Keratinocyte (primary cell): Measurements from ENCODE around the gene SERTAD1. TPM values are rescaled to one million over a fixed set of nuclear protein-coding genes. Genes with fewer than 3 reads are reported as not detected.

Experiments
- DNase-seq: peaks from one replicate; pipeline ENCODE4 v3.0.0-alpha.2; 2011; ENCODE audit warnings: low read depth, missing footprints, low spot score
- FAIRE-seq: peaks from 2 replicates; lab custom pipeline; 2011; peaks lifted over from hg19 to GRCh38; lab: Jason Lieb, UNC
- H2AFZ ChIP-seq: 2 replicates; pipeline ENCODE4 v1.6.0; 2012; ENCODE audit warnings: low read length, control low read depth, inconsistent platforms; ENCODE audit not compliant: control insufficient read depth
- H3K27ac ChIP-seq: 2 replicates; pipeline ENCODE4 v1.5.1; 2011; ENCODE audit warnings: low read length; ENCODE audit not compliant: control insufficient read depth, insufficient read depth
- H3K27me3 ChIP-seq: 3 replicates; pipeline ENCODE4 v1.6.0; 2011; ENCODE audit warnings: low read length; ENCODE audit not compliant: control insufficient read depth, insufficient read depth; ENCODE audit errors: extremely low read depth
- H3K36me3 ChIP-seq, 2 experiments: 2 replicates in 1 of 2; 3 replicates in 1 of 2; pipeline ENCODE4 v1.5.1; 2011; ENCODE audit warnings: low read length in 2 of 2, mild to moderate bottlenecking in 1 of 2; ENCODE audit not compliant: control insufficient read depth in 2 of 2, insufficient read depth in 2 of 2; ENCODE audit errors: extremely low read depth in 1 of 2
- H3K4me1 ChIP-seq: 3 replicates; pipeline ENCODE4 v1.5.1; 2011; ENCODE audit warnings: low read length; ENCODE audit not compliant: control insufficient read depth, insufficient read depth; ENCODE audit errors: extremely low read depth
- H3K4me2 ChIP-seq: 3 replicates; pipeline ENCODE4 v1.6.0; 2011; ENCODE audit warnings: low read depth, low read length; ENCODE audit not compliant: control insufficient read depth, insufficient read depth; ENCODE audit errors: extremely low read depth
- H3K4me3 ChIP-seq, 3 experiments: fragments of 200-600 bp in 1 of 3; sonication (generic) in 1 of 3; 2 replicates in 2 of 3; 3 replicates in 1 of 3; pipeline ENCODE4 v1.5.1; 2011 to 2016; ENCODE audit warnings: low read length in 3 of 3, mild to moderate bottlenecking in 3 of 3, control low read depth in 2 of 3, inconsistent platforms in 1 of 3, low read depth in 1 of 3, mixed read lengths in 1 of 3, mixed run types in 1 of 3, moderate library complexity in 1 of 3; ENCODE audit not compliant: control insufficient read depth in 2 of 3, insufficient read depth in 2 of 3; ENCODE audit errors: extremely low read depth in 1 of 3
- H3K79me2 ChIP-seq: 2 replicates; pipeline ENCODE4 v1.6.0; 2012; ENCODE audit warnings: low read length; ENCODE audit not compliant: control insufficient read depth, insufficient read depth
- H3K9ac ChIP-seq: 3 replicates; pipeline ENCODE4 v1.6.0; 2011; ENCODE audit warnings: low read length; ENCODE audit not compliant: control insufficient read depth, insufficient read depth; ENCODE audit errors: extremely low read depth
- H3K9me1 ChIP-seq: 3 replicates; pipeline ENCODE4 v1.6.0; 2011; ENCODE audit warnings: low read length; ENCODE audit not compliant: control insufficient read depth, insufficient read depth; ENCODE audit errors: extremely low read depth
- H3K9me3 ChIP-seq: 2 replicates; pipeline ENCODE4 v1.5.1; 2012; ENCODE audit warnings: low read depth, low read length; ENCODE audit not compliant: control insufficient read depth
- H4K20me1 ChIP-seq: 3 replicates; pipeline ENCODE4 v1.6.0; 2011; ENCODE audit warnings: low read length; ENCODE audit not compliant: control insufficient read depth, insufficient read depth; ENCODE audit errors: extremely low read depth
- CTCF ChIP-seq, 3 experiments: IDR thresholded peaks in 1 of 3; conservative IDR thresholded peaks in 1 of 3; optimal IDR thresholded peaks in 1 of 3; 2 replicates in 2 of 3; 3 replicates in 1 of 3; pipeline versions ENCODE3 to v1.5.1; 2011; ENCODE audit warnings: low read length in 3 of 3, mild to moderate bottlenecking in 3 of 3, moderate library complexity in 2 of 3, control low read depth in 1 of 3, inconsistent platforms in 1 of 3; ENCODE audit not compliant: insufficient read depth in 2 of 3; ENCODE audit errors: extremely low read depth in 1 of 3
- EZH2 ChIP-seq: IDR thresholded peaks from one replicate; pipeline ENCODE4 v1.6.1; 2012; ENCODE audit warnings: inconsistent platforms, mild to moderate bottlenecking, low read length, moderate library complexity
- dilution Hi-C: fragments of 300-500 bp; cut with MboI; formaldehyde crosslinking; loops from one replicate; pipeline ENCODE4 v1.7.0; 2020; ENCODE audit warnings: low sequenced_read_pairs; ENCODE audit not compliant: extremely low pct_ligation_motif_present
- polyA plus RNA-seq, 5 experiments: library from polyadenylated mRNA; depleted of rRNA in 3 of 5; stranded (reverse) in 3 of 5; stranded (forward) in 1 of 5; unstranded in 1 of 5; fragments of >200 nt; gene quantifications; 1 replicate in 1 of 5; 2 replicates in 3 of 5; 3 replicates in 1 of 5; pipeline versions ENCODE4 v1.2.1 to v1.2.3, GENCODE V29; 2011 to 2012; ENCODE audit warnings: missing spikeins in 2 of 5, low read depth in 1 of 5, low replicate concordance in 1 of 5

Gene SERTAD1
- polyA plus RNA-seq, 1 donor (not counting 4 experiments of a cell fraction or from before 2014, with no cell fraction given) = 9.5 TPM

- Histone ChIP-seq H3K4me1 (peaks cover 14% of the 10 kb centered on the region), H3K79me2 (no peaks in the 10 kb centered on the region), H3K9me3 (no peaks in the 10 kb centered on the region), H3K27me3 (no peaks in the 10 kb centered on the region), H3K4me3 (no peak overlapping the region), H3K27ac (no peak overlapping the region), H3K4me2 (no peak overlapping the region), H3K9me1 (no peaks in the 10 kb centered on the region), H3K9ac (no peak overlapping the region), H4K20me1 (no peaks in the 10 kb centered on the region), H2AFZ (no peak overlapping the region), H3K36me3 (no peaks in the 10 kb centered on the region)
- dilution Hi-C loops = no loop called here
- DNase-seq = no peak
- TF ChIP-seq EZH2 (no peak), CTCF (optimal IDR thresholded peaks at IDR 0.05 in 1 of 3, IDR thresholded peaks at IDR 0.05 in 1 of 3, conservative IDR thresholded peaks at IDR 0.05 in 1 of 3; ENCODE audit: extremely low read depth in 1 of 3, insufficient read depth in 2 of 3, low read length in 3 of 3) (no peak)
- no peak for FAIRE-seq
These were observed 12.9 kb downstream of the SERTAD1 start for GRCh38 chr19:40412866-40413265.

- Histone ChIP-seq H3K36me3 (no peaks in the 10 kb centered on the region), H2AFZ (no peak overlapping the region), H3K4me2 (no peak overlapping the region), H3K27me3 (no peaks in the 10 kb centered on the region), H3K9ac (no peak overlapping the region), H3K27ac (no peak overlapping the region), H3K9me1 (no peaks in the 10 kb centered on the region), H3K79me2 (no peaks in the 10 kb centered on the region), H3K9me3 (no peaks in the 10 kb centered on the region), H4K20me1 (no peaks in the 10 kb centered on the region), H3K4me3 (no peak overlapping the region), H3K4me1 (peaks cover 12% of the 10 kb centered on the region)
- TF ChIP-seq EZH2 (no peak), CTCF (optimal IDR thresholded peaks at IDR 0.05 in 1 of 3, IDR thresholded peaks at IDR 0.05 in 1 of 3, conservative IDR thresholded peaks at IDR 0.05 in 1 of 3; ENCODE audit: extremely low read depth in 1 of 3, insufficient read depth in 2 of 3, low read length in 3 of 3) (no peak)
- dilution Hi-C loops = no loop called here
- FAIRE-seq (no peak), DNase-seq (no peak)
These were observed 13.8 kb downstream of the SERTAD1 start for GRCh38 chr19:40411958-40412499.
